Left lung (tissue), 10 donors: ENCODE results near the gene CBX5. TPM values are rescaled to one million over a fixed set of nuclear protein-coding genes. Genes with fewer than 3 reads are reported as not detected.
"Not testable (repeated sequence)": the region's sequence is repeated elsewhere in the genome, so short reads cannot be mapped to it uniquely, and the experiment has no call there.

Experiments used
- ATAC-seq: fragments of 200-7000 bp; cut with Tn5 transposase; one replicate; pipeline ENCODE4 v1.9.1; 2020; ENCODE audit warnings: moderate library complexity
- DNase-seq, 4 donors: peaks; one replicate each; pipeline ENCODE4 v3.0.0-alpha.2; 2013 to 2020
- H3K27ac ChIP-seq, 2 donors: fragments of 200-600 bp; sonication (generic) in 1 of 2; one replicate each; pipeline versions ENCODE4 v1.5.0 to v1.8.0; 2020 to 2021
- H3K27me3 ChIP-seq, 2 donors: fragments of 200-600 bp; sonication (generic) in 1 of 2; one replicate each; pipeline versions ENCODE4 v1.5.0 to v1.8.0; 2020 to 2021
- H3K36me3 ChIP-seq, 2 donors: fragments of 200-600 bp; sonication (generic) in 1 of 2; one replicate each; pipeline versions ENCODE4 v1.5.0 to v1.8.0; 2020 to 2021
- H3K4me1 ChIP-seq, 2 donors: fragments of 200-600 bp; one replicate each; pipeline ENCODE4 v1.8.0; 2021
- H3K4me3 ChIP-seq, 2 donors: fragments of 200-600 bp; sonication (generic) in 1 of 2; one replicate each; pipeline versions ENCODE4 v1.5.0 to v1.8.0; 2020 to 2021; ENCODE audit warnings: mild to moderate bottlenecking in 1 of 2
- H3K9me3 ChIP-seq, 2 donors: fragments of 200-600 bp; sonication (generic) in 1 of 2; one replicate each; pipeline versions ENCODE4 v1.5.0 to v1.8.0; 2020 to 2021
- intact Hi-C, 2 donors: fragments of 100-400 bp; cut with DNase I; formaldehyde crosslinking; loops; one replicate each; pipeline versions ENCODE4 v1.11.2 to v1.14.2; 2022
- polyA plus RNA-seq, 6 donors: library from polyadenylated mRNA; unstranded; fragments of 120-200 nt; gene quantifications; one replicate each; pipeline ENCODE4 v1.2.1, GENCODE V29; 2013; ENCODE audit not compliant: insufficient read length in 6 of 6
- total RNA-seq, 2 donors: library from RNA; stranded (reverse); fragmentation: NEBNext Ultra II Directional; extraction: Animal tissue kit (Norgen Biotek cat#: 25700); gene quantifications; one replicate each; pipeline ENCODE4 v1.2.1, GENCODE V29; 2021
- TF ChIP-seq, protein P1 (sequence below), 2 donors: fragments of 200-600 bp; sonication (generic) in 1 of 2; IDR thresholded peaks; one replicate each; pipeline versions ENCODE4 v1.5.0 to v1.8.0; 2021; ENCODE audit warnings: antibody characterized with exemption in 2 of 2
- donor health status: DM: no; HTN: yes; CAD: no.
- donor health status: DM: no; HTN: no; CAD: no.

CBX5 gene
- total and polyA plus RNA-seq, 8 donors, result 69.8 to 134 (median 113) TPM

DNA sequence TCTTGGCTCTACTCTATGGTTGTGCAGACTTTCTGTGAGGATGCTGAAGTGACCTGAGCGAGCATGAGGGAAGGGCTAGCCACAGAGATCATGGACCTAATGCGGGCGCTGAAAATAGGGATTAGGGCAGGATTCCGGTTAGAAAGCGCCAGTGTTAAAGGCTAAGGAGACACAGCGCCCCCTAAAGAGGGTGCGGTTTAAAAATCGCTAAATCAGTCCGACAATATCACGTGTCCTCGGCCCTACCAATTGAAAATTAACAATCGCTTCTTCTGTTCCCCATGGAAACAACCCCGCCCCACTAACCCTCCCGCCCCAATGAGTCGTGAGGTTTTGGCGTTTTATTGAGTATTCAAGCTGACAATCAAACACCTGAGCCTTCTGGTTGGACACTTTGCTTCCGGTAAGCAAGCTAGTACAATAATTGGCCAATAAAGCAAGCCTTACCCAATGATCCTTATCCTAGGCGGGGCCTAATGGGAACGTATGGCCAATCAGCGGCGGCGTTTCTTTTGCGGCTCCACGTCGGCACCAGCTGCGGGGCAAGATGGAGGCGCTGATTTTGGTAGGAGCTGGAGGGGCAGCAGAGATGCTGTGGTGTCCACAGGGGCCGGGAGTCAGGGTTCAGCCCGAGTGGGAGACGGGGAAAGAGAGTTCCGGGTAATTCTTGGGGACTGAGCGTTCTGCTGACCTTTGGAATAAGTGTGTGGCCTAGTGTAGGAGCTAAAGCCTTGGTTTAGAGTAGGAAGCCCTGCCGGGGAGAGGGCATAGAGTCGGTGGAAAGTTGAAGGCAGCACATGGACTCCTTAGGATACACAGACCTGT is 44.9 kb upstream of the CBX5 start, which contains the start of gene COPZ1:
COPZ1 (plus strand) TSS at position 515 of the 825 bp plus-strand sequence; CDS start at position 548, 33 bp downstream.
- Histone ChIP-seq H3K36me3 (no peaks in the 10 kb centered on the region), H3K27me3 (no peaks in the 10 kb centered on the region), H3K9me3 (no peaks in the 10 kb centered on the region), H3K4me1 (peaks cover 9 to 59% of the 10 kb centered on the region in 2 donors), H3K27ac (peak within 1 kb of the TSS; percentile 88), H3K4me3 (peak within 1 kb of the TSS; percentile 71 to 87)
- intact Hi-C loops, result loop anchor here in 1 of 2 donors (5.0 kb wide), 1 partner anchor 43 kb away; the partner anchor contains the start of genes CBX5 and HNRNPA1
- TF ChIP-seq, protein P1, sequence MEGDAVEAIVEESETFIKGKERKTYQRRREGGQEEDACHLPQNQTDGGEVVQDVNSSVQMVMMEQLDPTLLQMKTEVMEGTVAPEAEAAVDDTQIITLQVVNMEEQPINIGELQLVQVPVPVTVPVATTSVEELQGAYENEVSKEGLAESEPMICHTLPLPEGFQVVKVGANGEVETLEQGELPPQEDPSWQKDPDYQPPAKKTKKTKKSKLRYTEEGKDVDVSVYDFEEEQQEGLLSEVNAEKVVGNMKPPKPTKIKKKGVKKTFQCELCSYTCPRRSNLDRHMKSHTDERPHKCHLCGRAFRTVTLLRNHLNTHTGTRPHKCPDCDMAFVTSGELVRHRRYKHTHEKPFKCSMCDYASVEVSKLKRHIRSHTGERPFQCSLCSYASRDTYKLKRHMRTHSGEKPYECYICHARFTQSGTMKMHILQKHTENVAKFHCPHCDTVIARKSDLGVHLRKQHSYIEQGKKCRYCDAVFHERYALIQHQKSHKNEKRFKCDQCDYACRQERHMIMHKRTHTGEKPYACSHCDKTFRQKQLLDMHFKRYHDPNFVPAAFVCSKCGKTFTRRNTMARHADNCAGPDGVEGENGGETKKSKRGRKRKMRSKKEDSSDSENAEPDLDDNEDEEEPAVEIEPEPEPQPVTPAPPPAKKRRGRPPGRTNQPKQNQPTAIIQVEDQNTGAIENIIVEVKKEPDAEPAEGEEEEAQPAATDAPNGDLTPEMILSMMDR (IDR thresholded peaks at IDR 0.05), result peak; percentile 65 to 71
- DNase-seq (peak; percentile 94 to 98 (median 95)), ATAC-seq (peak; percentile 95)

DNA sequence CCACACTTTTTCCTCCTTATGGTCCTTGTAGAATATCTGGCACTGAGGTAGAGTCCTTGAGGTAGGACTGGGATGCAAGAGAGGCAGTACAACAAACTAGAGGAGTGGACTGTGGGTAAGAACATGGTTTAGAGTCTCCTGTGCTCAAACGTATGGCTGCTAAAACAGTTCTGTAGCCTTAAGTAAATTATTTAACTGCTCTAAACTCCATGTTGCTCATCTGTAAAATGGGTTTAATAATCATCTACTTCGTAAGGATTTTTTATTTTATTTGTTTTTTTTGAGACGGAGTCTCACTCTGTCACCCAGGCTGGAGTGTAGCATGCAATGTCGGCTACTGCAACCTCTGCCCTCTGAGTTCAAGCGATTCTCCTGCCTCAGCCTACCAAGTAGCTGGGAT is 41.4 kb upstream of the CBX5 start:
- Histone ChIP-seq H3K36me3 (no peaks in the 10 kb centered on the region), H3K4me1 (peaks cover 0 to 25% of the 10 kb centered on the region in 2 donors), H3K27ac (no peak overlapping the region), H3K27me3 (no peaks in the 10 kb centered on the region), H3K4me3 (no peak overlapping the region), H3K9me3 (no peaks in the 10 kb centered on the region)
- intact Hi-C loops, result loop anchor here in 1 of 2 donors (5.0 kb wide), 1 partner anchor 39 kb away; the partner anchor contains the start of genes CBX5 and HNRNPA1
- ATAC-seq (no peak), DNase-seq (no peak)
- TF ChIP-seq, protein P1 (IDR thresholded peaks at IDR 0.05), result no peak

DNA sequence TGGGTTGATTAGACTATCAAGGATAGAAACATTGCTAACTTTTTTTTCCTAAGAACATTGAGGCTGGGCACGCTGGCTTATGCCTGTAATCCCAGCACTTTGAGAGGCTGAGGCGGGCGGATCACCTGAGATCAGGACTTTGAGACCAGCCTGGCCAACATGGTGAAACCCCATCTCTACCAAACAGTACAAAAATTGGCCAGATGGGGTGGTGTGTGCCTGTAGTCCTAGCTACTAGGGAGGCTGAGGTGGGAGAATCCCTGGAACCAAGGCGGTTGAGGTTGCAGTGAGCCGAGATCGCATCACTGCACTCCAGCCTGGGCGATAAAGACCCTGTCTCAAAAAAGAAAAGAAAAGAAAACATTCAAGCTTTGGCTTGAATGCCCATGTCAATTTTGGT is 32.4 kb upstream of the CBX5 start:
- H3K27me3 ChIP-seq, H3K9me3 ChIP-seq, DNase-seq, intact Hi-C loops, H3K4me3 ChIP-seq, H3K27ac ChIP-seq, ATAC-seq, H3K36me3 ChIP-seq: not testable (repeated sequence)
- peaks cover 4 to 28% of the 10 kb centered on the region in 2 donors for H3K4me1 ChIP-seq

DNA sequence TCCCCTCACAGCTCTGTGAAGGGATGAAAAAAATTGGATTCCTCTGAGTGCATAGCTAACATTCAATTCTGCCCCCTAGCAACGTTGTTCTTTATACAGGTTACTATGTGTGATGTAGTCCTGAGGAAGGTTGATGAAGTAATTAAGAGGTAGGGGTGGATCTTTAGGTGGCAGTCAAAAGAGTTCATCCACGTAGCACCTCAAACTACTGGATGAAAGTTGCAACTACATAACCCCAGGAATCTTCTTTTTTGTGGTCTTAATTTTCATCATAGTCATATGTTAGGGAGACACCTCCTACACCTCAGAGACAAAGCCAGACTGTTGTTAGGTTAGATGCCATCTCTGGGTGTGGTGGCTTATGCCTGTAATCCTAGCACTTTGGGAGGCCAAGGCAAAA is 31.1 kb upstream of the CBX5 start:
- Histone ChIP-seq H3K27ac (no peak overlapping the region), H3K9me3 (no peaks in the 10 kb centered on the region), H3K27me3 (no peaks in the 10 kb centered on the region), H3K36me3 (no peaks in the 10 kb centered on the region), H3K4me3 (no peak overlapping the region), H3K4me1 (peaks cover 10 to 37% of the 10 kb centered on the region in 2 donors)
- ATAC-seq, result no peak
- intact Hi-C loops, result no loop called here
- TF ChIP-seq, protein P1 (IDR thresholded peaks at IDR 0.05), result no peak
- no peak for DNase-seq

DNA sequence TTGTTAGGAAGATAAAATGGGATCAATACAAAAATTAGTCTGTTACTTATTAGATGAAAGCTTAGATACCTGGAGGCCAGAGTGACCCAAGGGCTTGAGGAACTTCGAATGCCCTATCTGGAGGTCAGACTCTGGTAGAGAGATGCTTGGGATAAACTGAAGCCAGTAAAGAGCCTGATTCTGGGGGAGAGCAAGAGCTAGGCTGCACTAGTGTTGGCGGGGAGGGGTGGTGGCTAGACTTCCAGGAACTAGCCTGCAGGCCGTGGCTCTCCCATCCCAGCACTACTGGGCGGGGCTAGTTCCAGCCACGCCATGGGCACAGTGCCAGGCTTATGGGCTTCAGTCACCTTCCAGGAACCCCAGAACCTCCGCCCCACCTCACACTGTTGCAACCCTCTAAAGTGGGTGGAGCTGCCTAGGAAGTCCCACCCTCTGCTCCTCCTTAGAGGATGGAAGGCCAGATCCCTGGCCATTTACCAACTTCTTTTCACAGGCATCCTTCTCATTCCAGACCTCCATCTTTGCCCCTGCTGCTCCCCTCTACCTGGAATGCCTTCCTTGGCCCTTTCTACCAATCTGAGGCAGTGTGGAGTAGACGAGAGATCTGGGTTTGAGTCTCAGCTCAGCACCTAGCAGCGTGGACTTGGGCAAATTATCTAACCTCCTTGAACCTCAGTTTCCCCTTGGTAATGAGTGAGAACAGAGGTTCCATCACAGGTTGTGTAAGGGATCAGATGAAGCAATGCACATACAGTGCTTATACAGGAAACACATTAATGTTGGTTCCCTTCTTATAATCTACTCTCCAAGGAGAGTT is 27.2 kb upstream of the CBX5 start:
- intact Hi-C loops, result no loop called here
- Histone ChIP-seq H3K9me3 (no peaks in the 10 kb centered on the region), H3K36me3 (no peaks in the 10 kb centered on the region), H3K4me1 (peaks cover 20 to 56% of the 10 kb centered on the region in 2 donors), H3K4me3 (no peak overlapping the region), H3K27me3 (no peaks in the 10 kb centered on the region), H3K27ac (peak overlapping the region; percentile 13 to 86)
- ATAC-seq (peak; percentile 89), DNase-seq (peak in 3 of 4 donors; percentile 61 to 98 (median 97))
- TF ChIP-seq, protein P1 (IDR thresholded peaks at IDR 0.05), result no peak
